GM18519 (cell line): Measurements from ENCODE around the gene CALN1.

ENCODE experiments used
- ATAC-seq: cut with Tn5 transposase; IDR thresholded peaks from one replicate; pipeline ENCODE4 v1.9.1; 2021; ENCODE audit warnings: mild to moderate bottlenecking, moderate library complexity; ENCODE audit not compliant: unreplicated experiment, low FRiP score

CALN1 gene

GRCh38 chr7:72016574-72016973, 395.6 kb downstream of the CALN1 start:
- no peak for ATAC-seq

DNA sequence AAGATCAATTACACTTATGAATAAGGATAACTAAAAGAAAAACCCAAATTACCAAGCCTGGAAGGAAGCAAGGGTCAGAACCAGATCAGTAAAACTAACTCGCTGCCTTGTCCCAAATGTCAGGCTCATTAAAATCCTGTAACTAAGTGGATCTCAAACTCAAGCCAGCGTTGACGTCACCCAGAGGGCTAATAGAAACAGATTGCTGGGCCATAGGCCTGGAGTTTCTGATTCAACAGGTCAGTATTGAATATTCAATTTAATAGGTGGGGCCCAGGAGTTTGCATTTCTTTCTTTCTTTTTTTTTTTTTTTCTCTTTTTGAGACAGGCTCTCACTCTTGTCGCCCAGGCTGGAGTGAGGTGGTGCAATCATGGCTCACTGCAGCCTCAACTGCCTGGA, 397.0 kb downstream of the CALN1 start:
- ATAC-seq = no peak

DNA sequence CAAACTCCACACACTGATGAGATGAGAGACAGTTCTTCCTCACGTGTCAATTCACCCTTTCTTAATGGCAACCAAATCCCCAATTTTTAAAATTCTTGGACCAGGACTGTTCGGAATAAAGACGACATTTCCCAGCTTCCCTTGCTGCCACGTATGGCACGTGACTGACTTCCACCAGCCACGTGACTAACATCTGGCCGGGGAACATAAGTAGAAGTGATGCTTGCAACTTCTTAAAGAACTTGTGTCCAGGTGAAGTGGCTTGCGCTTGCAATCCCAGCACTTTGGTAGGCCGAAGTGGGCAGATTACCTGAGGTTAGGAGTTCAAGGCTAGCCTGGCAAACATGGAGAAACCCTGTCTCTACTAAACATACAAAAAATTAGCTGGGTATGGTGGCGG, 405.1 kb downstream of the CALN1 start:
- no peak for ATAC-seq

DNA sequence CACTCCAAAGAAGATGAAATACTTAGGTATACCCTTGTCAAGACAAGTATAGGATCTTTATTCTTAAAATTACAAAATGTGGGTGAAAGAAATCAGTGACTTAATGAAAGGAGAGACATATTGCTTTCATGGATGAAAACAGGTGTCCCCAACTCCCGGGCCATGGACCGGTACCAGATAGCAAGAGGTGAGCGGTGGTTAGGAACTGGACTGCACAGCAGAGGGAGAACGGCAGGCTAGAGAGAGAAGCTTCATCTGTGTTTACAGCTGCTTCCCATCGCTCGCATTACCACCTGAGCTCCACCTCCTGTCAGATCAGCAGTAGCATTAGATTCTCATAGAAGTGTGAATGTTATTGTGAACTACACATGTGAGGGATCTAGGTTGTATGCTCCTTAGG, 408.9 kb downstream of the CALN1 start:
- no peak for ATAC-seq

DNA sequence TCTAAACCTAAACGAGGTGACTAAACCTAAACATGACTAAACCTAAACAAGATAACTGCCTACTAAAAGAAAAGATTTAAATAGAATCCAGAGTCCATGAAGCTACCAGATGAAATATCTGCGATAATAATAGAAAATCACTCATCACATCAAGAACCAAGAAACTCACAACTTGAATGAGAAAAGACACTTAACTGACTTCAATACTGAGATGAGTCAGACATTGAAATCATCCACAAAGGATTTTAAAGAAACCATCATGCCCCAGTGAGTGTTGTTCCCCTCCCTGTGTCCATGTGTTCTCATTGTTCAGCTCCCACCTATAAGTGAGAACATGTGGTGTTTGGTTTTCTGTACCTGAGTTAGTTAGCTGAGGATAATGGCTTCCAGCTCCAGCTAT, 416.0 kb downstream of the CALN1 start:
- no peak for ATAC-seq

GRCh38 chr7:71995111-71995510, 417.0 kb downstream of the CALN1 start:
- no peak for ATAC-seq

GRCh38 chr7:71991586-71991985, 420.6 kb downstream of the CALN1 start:
- no peak for ATAC-seq

DNA sequence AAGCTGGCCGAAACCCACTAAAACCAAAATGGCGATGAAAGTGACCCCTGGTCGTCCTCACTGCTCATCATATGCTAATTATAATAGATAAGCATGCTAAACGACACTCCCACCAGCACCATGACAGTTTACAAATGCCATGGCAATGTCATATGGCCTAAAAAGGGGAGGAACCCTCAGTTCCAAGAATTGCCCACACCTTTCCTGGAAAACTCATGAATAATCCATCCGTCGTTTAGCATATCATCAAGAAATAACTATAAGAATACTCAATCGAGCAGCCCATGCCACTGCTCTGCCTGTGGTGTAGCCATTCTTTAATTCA, 422.0 kb downstream of the CALN1 start:
- no peak for ATAC-seq

DNA sequence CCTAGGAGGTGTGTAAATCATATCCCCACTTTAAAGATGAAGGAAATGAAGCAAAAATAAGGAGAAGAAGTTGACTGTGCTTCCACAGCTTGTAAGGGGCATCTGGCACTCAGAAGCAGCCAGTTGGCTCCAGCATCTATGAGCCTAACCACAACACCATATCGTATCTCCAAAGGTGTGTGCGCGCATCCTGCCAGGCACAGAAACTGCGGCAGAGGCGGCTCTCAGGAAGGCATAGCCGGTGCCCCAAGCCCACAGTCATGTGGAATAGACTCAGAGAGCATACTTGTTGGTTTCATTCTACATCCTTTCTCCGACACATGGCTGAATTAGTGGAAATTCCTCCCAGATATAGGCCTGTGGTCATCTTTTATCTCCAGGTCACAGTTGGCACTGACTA, 423.9 kb downstream of the CALN1 start:
- ATAC-seq = no peak

DNA sequence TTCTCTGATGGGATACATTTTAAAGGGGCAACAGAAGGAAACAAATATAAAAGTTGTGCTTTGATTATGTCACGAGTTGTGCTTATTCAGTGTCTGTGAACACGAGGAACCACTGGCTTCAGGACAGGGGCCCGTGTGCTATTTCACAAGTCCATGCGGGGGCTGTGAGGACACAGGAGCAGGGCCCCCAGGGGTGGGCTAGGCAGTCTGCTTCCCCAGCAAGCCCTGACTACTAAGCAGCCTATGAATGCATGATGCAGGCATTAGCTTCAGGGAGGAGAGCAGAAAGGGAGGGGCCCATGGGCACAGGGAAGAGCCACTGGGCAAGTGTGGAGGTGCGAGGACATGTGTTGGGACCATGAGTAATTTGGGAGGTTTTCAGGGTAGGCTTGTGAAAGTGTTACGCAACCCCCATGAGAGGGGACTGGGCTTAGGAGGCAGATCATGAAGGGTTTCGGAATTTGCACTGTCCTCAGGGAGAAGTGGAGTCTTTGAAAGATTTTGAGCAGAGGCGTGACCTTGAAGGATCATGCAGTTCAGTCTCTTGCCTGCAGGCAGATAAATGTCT, 424.9 kb downstream of the CALN1 start:
- ATAC-seq = no peak

DNA sequence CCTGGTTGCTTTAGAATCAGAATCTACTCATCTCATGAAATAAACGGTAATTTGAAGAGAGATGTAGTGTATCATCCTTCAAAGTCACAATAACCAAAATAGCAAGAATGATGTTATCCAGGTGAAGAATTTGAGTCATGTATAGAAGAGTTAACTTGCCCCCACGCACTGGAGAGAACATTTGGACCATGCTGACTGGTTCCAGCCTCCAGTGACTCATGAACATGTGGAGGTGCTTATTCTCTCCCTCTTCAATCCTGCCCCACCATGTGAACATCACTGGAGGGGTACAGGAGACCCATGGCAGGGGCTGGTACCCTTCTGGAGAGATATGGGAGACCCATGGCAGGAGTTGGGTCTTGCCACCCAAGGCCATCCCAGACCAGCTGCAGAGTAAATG, 427.8 kb downstream of the CALN1 start:
- no peak for ATAC-seq

- ATAC-seq = no peak
These were observed 429.3 kb downstream of the CALN1 start for GRCh38 chr7:71982851-71983250.

DNA sequence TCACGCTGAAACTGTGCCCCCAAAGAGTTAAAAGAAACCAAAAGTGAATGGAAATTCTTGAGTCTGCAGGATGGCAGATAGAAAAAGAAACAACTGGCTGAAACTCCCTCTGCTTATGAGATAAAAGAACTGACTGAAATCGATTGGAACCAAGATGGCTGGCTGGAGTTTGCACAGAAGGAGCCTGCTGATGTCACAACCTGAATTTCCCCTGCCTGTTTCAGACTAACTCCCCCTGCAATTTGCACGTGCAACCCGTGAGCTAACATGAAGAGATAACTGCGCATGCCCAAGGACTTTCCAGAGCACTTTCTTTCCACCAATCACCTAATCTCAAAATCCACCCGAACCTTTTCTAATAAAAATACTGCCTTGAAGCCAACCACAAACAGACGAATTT, 435.5 kb downstream of the CALN1 start:
- ATAC-seq = no peak

DNA sequence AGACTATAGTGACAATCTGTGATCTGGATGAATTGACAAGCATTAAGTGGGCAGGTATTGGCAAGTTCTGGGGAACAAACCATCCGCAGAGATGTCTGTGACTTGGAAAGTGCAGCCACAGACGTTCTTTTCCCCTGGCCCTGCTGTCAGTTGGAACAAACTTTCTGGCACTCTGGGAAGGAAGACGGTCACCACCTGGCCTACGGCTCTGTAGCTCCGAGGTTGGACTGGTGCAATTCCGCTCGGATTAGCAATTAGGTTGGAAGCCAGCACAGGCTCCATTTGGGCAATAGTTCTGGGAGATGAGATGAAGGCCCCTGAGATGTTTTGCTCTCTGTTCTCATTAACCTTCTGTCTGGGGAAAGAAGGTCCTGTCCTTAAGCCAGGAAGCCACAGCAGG, 437.5 kb downstream of the CALN1 start:
- ATAC-seq = no peak

DNA sequence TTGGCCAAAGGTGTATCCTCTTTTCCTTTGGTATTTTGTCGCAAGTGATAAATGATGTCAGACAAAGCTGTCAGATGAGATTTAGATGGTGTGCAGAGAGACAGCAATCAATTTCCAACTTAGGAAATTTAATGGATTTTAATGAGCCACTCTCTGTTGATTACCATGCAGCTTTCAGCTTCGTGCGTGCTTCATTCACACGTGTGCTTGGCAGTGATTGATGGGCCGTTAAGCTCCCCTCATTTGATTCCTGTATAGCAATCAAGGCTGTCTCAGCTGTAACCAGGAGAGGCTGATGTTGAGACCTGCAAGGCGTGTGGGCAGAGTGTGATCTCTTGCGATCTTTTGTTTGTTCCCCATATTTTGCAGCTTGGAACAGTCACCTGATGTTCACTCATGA, 439.6 kb downstream of the CALN1 start:
- no peak for ATAC-seq

- ATAC-seq = no peak
These were observed 441.4 kb downstream of the CALN1 start for GRCh38 chr7:71970725-71971124.

DNA sequence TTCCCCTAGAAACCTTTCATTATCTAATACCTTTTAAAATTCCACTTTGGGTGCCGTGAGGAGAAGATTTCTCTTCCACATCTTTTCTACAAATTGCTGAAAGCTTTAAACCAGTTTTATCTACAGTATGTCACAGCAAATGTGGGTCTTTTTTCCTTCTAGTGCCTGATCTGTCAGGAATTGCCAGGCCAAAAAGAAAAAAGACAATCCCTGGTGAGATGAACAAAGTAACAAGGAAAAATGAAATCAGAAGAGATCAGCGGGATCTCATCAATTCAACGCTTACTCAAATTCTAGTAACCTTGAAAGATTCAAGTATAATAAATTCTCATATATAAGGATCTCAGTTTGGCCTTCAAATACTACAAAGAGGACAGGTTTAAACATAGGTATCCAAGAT, 449.5 kb downstream of the CALN1 start:
- no peak for ATAC-seq

DNA sequence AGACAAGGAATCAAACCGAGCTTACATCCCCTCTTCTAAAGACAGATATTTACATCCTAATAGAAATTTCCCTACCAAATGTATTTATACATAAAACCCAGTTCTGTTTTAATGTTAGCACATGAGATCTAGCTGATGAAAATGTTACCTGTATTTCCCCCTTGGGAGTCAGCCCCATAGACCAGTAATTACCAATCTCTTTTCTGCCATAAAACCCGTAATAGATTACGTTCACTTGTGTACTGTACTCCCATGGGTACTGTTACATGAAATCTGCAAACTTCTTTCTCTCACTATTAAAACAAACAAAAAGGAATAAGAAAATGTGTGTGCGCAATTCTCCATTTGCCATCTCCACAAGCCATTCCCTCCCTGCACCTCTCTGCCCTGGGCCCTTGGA, 450.9 kb downstream of the CALN1 start:
- no peak for ATAC-seq

DNA sequence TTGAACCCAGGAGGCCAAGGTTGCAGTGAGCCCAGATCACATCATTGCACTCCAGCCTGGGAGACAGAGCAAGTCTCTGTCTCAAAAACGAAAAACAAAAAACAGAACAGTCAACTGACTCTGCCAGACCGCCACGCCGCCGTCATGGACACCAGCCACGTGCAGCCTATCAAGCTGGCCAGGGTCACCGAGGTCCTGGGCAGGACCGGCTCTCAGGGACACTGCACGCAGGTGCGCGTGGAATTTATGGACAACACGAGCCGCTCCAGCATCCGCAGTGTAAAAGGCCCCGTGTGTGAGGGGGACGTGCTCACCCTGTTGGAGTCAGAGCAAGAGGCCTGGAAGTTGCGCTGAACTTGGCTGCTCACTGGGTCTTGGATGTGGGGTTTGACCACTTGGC, 470.0 kb downstream of the CALN1 start:
- ATAC-seq = no peak

DNA sequence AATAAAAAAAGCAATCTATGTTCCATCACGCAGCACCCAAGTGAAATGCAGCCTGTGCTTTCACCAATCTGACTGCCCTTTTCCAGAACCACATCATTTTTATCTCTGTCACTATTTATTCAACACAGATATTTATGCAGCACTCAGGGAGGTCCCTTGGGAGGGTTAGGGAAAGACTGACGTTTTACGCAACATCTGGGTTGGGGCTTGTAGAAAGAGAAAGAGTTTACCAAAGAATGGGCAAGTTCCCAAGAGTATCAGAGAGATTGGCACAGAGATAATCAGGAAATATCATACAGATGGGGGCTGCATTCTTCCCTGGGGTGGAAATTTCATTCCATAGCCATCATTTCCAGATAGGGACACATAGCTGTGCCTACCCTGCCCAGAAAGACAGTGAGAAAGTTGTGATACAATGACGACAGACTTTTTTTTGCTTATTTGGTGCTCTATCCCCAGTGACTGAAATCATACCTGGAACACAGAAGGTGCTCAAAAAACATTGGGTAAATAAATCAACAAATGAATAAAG, 474.2 kb downstream of the CALN1 start:
- no peak for ATAC-seq

DNA sequence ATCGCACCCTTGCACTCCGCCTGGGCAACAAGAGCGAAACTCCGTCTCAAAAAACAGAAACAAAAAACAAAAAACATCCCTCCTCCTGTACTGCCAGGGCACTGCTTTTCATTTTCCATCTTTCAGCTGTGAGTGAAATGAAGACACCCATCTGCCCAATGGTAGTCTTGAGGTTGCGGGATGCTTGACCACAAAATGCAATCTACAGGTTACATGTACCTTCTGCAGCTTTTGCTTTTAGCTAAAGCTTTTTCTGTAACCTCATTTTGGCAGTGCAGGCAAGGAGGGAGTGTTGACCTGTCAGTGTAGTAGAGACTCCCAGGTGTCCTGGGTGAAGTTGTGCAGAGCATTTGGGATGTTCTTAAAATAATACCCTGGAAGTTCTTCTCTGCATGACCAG, 476.5 kb downstream of the CALN1 start:
- ATAC-seq = no peak

GRCh38 chr7:71933426-71933825, 478.7 kb downstream of the CALN1 start:
- ATAC-seq = no peak

GRCh38 chr7:71925663-71926062, 486.5 kb downstream of the CALN1 start:
- no peak for ATAC-seq
